SK-N-SH treated with all-trans-retinoic acid at 6 μM for 48 hours (cell line): ENCODE results near the gene PIN4.
"Not testable (repeated sequence)": the region's sequence is repeated elsewhere in the genome, so short reads cannot be mapped to it uniquely, and the experiment has no call there.

ENCODE experiments used
- ARNTL ChIP-seq: fragments of 450-650 bp; formaldehyde crosslinking; IDR thresholded peaks from 2 replicates; pipeline ENCODE4 v1.5.0; 2020; ENCODE audit warnings: low read depth, mild to moderate bottlenecking, moderate library complexity, borderline replicate concordance
- CSDC2 ChIP-seq: fragments of 250-450 bp; sonication (Bioruptor Pico); IDR thresholded peaks from 2 replicates; pipeline ENCODE4 v1.5.0; 2020; ENCODE audit warnings: mild to moderate bottlenecking, moderate library complexity
- GLIS3 ChIP-seq: fragments of 250-450 bp; sonication (Bioruptor Pico); IDR thresholded peaks from 2 replicates; pipeline ENCODE4 v1.5.0; 2020; ENCODE audit warnings: mild to moderate bottlenecking, moderate library complexity
- ZFP3 ChIP-seq: fragments of 250-450 bp; sonication (Bioruptor Pico); IDR thresholded peaks from 2 replicates; pipeline ENCODE4 v1.5.0; 2020; ENCODE audit warnings: mild to moderate bottlenecking, moderate library complexity
- ZFP30 ChIP-seq: fragments of 450-650 bp; formaldehyde crosslinking; IDR thresholded peaks from 2 replicates; pipeline ENCODE4 v1.5.0; 2022; ENCODE audit warnings: mild to moderate bottlenecking, moderate library complexity
- ZNF8 ChIP-seq: fragments of 450-650 bp; formaldehyde crosslinking; IDR thresholded peaks from 2 replicates; pipeline ENCODE4 v1.5.0; 2020; ENCODE audit warnings: mild to moderate bottlenecking, moderate library complexity
- TF ChIP-seq, protein P1 (sequence below): fragments of 250-450 bp; sonication (Bioruptor Pico); IDR thresholded peaks from 2 replicates; pipeline ENCODE4 v1.8.0; 2021; ENCODE audit warnings: low read depth, mild to moderate bottlenecking, moderate library complexity, borderline replicate concordance
- TF ChIP-seq, protein P2 (sequence below): fragments of 250-450 bp; sonication (Bioruptor Pico); IDR thresholded peaks from 2 replicates; pipeline ENCODE4 v1.5.1; 2020; ENCODE audit warnings: low read depth, mild to moderate bottlenecking, moderate library complexity

DNA sequence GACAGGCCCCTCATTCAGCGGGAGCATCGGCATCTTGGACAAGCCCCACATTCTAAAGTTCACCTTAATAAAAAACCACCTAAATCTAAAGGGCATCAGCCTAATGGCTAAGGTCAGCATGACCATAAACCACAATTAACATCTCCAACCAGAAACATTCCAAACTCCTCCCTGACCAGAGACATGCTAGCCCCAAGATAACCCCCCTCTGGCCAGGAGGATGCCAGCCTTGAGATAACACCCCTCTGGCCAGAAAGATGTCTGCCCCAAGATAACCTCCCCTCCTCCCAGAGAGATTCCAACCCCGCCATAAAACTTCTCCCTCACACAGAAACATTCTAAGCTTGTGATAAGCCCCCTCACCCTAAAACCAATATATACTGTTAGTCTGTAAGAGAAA, 38.8 kb downstream of the PIN4 start:
- TF ChIP-seq GLIS3; ARNTL (CRISPR knock-in tag); ZFP3; ZNF8 (CRISPR knock-in tag); ZFP30 (CRISPR knock-in tag); CSDC2 (CRISPR knock-in tag): not testable (repeated sequence)
- TF ChIP-seq, protein P1, sequence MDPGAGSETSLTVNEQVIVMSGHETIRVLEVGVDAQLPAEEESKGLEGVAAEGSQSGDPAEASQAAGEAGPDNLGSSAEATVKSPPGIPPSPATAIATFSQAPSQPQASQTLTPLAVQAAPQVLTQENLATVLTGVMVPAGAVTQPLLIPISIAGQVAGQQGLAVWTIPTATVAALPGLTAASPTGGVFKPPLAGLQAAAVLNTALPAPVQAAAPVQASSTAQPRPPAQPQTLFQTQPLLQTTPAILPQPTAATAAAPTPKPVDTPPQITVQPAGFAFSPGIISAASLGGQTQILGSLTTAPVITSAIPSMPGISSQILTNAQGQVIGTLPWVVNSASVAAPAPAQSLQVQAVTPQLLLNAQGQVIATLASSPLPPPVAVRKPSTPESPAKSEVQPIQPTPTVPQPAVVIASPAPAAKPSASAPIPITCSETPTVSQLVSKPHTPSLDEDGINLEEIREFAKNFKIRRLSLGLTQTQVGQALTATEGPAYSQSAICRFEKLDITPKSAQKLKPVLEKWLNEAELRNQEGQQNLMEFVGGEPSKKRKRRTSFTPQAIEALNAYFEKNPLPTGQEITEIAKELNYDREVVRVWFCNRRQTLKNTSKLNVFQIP: not testable (repeated sequence)
- TF ChIP-seq, protein P2, sequence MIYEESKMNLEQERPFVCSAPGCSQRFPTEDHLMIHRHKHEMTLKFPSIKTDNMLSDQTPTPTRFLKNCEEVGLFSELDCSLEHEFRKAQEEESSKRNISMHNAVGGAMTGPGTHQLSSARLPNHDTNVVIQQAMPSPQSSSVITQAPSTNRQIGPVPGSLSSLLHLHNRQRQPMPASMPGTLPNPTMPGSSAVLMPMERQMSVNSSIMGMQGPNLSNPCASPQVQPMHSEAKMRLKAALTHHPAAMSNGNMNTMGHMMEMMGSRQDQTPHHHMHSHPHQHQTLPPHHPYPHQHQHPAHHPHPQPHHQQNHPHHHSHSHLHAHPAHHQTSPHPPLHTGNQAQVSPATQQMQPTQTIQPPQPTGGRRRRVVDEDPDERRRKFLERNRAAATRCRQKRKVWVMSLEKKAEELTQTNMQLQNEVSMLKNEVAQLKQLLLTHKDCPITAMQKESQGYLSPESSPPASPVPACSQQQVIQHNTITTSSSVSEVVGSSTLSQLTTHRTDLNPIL: not testable (repeated sequence)
